Mesothelial cell of epicardium (in vitro differentiated cells): Measurements from ENCODE around the gene MORC3. TPM values are rescaled to one million over a fixed set of nuclear protein-coding genes. Genes with fewer than 3 reads are reported as not detected.

ENCODE experiments used
- DNase-seq, 2 experiments: peaks; one replicate each; pipeline ENCODE4 v3.0.0; 2021; ENCODE audit warnings: low spot score in 2 of 2; ENCODE audit not compliant: unreplicated experiment in 2 of 2
- H3K27ac Mint-ChIP-seq: 2 replicates; pipeline ENCODE4 v1.8.0; 2021; ENCODE audit warnings: mixed read lengths
- H3K27me3 Mint-ChIP-seq: 2 replicates; pipeline ENCODE4 v1.8.0; 2021; ENCODE audit warnings: low read depth, mixed read lengths
- H3K36me3 Mint-ChIP-seq: 2 replicates; pipeline ENCODE4 v1.8.0; 2021; ENCODE audit warnings: mixed read lengths
- H3K4me1 Mint-ChIP-seq: 2 replicates; pipeline ENCODE4 v1.8.0; 2021; ENCODE audit warnings: mixed read lengths
- H3K4me3 Mint-ChIP-seq: 2 replicates; pipeline ENCODE4 v1.8.0; 2021; ENCODE audit warnings: mild to moderate bottlenecking, moderate library complexity, mixed read lengths
- H3K9me3 Mint-ChIP-seq: 2 replicates; pipeline ENCODE4 v1.8.0; 2021; ENCODE audit warnings: mixed read lengths
- CTCF ChIP-seq: fragments of 200-600 bp; sonication (generic); IDR thresholded peaks from one replicate; pipeline ENCODE4 v1.5.0; 2021; ENCODE audit warnings: antibody characterized with exemption; ENCODE audit not compliant: unreplicated experiment
- total RNA-seq: library from RNA; stranded (reverse); gene quantifications from 3 replicates; pipeline ENCODE4 v1.2.1, GENCODE V29; 2021

The MORC3 gene
- total RNA-seq, 1 donor from 2014 or later, result 35.2 TPM

GRCh38 chr21:36354918-36355680, 35.1 kb downstream of the MORC3 start:
- Mint-ChIP-seq H3K9me3 (no peaks in the 10 kb centered on the region), H3K27ac (no peak overlapping the region)
- no peak for TF ChIP-seq CTCF

DNA sequence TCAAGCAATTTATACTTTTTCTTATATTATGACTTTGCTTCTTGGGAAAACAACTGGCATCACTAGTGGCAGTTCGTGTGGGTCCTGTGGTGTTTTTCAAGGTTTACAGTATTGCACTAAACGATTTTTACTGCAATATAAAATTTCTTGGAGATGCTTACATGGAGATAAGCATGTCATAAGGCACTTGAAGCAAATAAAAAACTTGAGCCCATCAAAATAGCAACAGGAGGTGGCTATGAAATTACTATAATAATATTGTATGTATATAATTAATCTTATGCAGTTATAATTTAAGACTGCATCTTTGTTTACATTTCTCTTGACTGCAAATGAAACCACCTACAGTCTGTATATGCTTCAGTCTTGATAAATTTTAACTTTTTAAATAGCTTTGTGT, 35.9 kb downstream of the MORC3 start:
- Mint-ChIP-seq H3K27me3 (no peaks in the 10 kb centered on the region), H3K36me3 (peaks cover 34% of the 10 kb centered on the region), H3K27ac (no peak overlapping the region), H3K4me1 (no peaks in the 10 kb centered on the region), H3K4me3 (no peak overlapping the region), H3K9me3 (no peaks in the 10 kb centered on the region)
- no peak for TF ChIP-seq CTCF
- DNase-seq, result no peak

More at GRCh38 chr21:36354918-36355680, 35.1 kb downstream of the MORC3 start:
- Mint-ChIP-seq H3K4me1 (peaks cover 3% of the 10 kb centered on the region), H3K27me3 (no peaks in the 10 kb centered on the region), H3K4me3 (no peak overlapping the region), H3K36me3 (peaks cover 32% of the 10 kb centered on the region)
- DNase-seq, result no peak

DNA sequence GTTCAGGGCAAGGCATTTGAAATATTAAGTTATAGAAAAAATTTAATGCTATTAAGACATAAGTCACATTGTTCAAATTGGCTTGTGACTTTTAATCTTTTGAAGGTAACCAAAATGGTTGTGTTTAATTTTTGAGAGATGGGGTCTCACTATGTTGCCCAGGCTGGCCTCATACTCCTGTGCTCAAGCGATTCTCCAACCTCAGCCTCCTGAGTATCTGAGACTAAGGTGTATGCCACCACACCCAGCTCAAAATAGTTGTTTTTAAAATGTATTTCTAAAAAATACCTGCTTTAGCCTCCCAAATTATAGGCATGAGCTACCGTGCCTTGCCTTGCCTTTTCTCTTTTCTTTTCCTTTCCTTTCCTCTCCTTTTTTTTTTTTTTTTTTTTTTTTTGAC, 39.2 kb downstream of the MORC3 start:
- Mint-ChIP-seq H3K27ac (no peak overlapping the region), H3K36me3 (peaks cover 39% of the 10 kb centered on the region)

DNA sequence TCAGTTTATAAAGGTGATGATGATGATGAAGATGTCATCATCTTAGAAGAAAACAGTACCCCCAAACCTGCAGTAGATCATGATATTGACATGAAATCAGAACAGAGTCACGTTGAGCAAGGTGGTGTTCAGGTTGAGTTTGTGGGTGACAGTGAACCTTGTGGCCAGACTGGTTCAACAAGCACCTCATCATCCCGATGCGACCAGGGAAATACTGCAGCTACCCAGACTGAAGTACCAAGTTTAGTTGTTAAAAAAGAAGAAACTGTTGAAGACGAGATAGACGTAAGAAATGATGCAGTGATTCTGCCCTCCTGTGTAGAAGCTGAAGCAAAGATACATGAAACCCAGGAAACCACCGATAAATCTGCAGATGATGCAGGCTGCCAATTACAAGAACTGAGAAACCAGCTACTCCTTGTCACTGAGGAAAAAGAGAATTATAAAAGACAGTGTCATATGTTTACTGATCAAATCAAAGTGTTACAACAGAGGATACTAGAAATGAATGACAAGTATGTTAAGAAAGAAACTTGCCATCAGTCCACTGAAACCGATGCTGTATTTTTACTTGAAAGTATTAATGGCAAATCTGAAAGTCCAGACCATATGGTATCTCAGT, 49.2 kb downstream of the MORC3 start:
- no peaks in the 10 kb centered on the region for H3K9me3 Mint-ChIP-seq
- no peaks in the 10 kb centered on the region for H3K4me1 Mint-ChIP-seq
- no peak overlapping the region for H3K4me3 Mint-ChIP-seq
- peaks cover 58% of the 10 kb centered on the region for H3K36me3 Mint-ChIP-seq
- no peaks in the 10 kb centered on the region for H3K27me3 Mint-ChIP-seq
- H3K27ac Mint-ChIP-seq, result no peak overlapping the region
- no peak for TF ChIP-seq CTCF
- no peak for DNase-seq

More for the DNA sequence above, 39.2 kb downstream of the MORC3 start:
- TF ChIP-seq CTCF, result no peak
- no peak for DNase-seq
- Mint-ChIP-seq H3K4me1 (no peaks in the 10 kb centered on the region), H3K27me3 (no peaks in the 10 kb centered on the region), H3K9me3 (no peaks in the 10 kb centered on the region), H3K4me3 (no peak overlapping the region)

DNA sequence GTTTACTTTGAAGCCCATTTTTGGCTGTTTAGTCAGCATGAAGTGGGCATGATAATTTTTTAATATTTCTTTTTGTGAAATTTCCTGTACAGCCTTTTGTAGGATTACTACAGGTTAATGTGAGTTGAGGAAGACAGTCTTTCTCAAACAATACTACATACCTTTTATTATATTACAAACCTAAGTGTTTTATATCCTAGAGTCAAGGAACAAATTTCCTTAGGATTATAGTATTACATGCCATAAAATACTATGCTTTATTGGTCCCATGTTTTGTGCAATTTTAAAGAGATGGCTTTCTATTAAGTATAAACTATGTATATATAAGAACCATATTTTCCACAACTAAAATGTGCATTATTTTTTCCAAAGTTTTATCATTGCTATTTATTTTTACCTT, 56.0 kb downstream of the MORC3 start:
- no peaks in the 10 kb centered on the region for H3K27me3 Mint-ChIP-seq
- TF ChIP-seq CTCF, result no peak
- peaks cover 36% of the 10 kb centered on the region for H3K36me3 Mint-ChIP-seq
- no peak overlapping the region for H3K27ac Mint-ChIP-seq
- no peak for DNase-seq
- H3K9me3 Mint-ChIP-seq, result no peaks in the 10 kb centered on the region
- no peak overlapping the region for H3K4me3 Mint-ChIP-seq
- H3K4me1 Mint-ChIP-seq, result peaks cover 10% of the 10 kb centered on the region
